ENCODE results near the gene CASP8AP2.

DNA sequence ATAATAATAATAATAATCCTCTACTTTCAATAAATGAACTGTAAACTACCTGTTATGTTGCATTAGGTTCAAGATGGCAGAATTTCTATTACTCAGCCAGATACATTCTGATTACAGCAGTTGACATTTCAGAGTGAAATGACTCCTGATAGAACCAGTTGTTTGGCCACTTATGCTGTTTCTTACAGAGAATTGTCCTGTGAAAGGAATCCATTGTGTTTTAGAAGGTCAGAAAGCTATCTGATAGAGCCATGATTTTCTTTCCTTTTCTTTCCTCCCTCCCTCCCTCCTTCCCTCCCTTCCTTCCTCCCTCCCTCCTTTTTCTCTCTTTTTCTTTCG lies 81.2 kb downstream of the CASP8AP2 start:
- TF ChIP-seq YY1 (IDR thresholded peaks at IDR 0.05; ENCODE audit: insufficient read depth, insufficient read length): no peak
- no peak for TF ChIP-seq ZNF274 (IDR thresholded peaks at IDR 0.05; ENCODE audit: low read depth, low read length)
- no peak for TF ChIP-seq SUZ12 (IDR thresholded peaks at IDR 0.05; ENCODE audit: extremely low read depth, insufficient read depth, insufficient read length)
